Heart left ventricle (tissue), 16 donors: ENCODE data around the gene KCNN3. TPM values are rescaled to one million over a fixed set of nuclear protein-coding genes. Genes with fewer than 3 reads are reported as not detected.
A peak's percentile ranks its signal among the peaks of the same experiment; 100 is the strongest.

Source experiments
- ATAC-seq, 4 donors: fragments of 200-7000 bp; cut with Tn5 transposase; one replicate each; pipeline ENCODE4 v1.9.1; 2020 to 2022; ENCODE audit warnings: moderate library complexity in 4 of 4, mild to moderate bottlenecking in 3 of 4, moderate number of reproducible peaks in 1 of 4
- DNase-seq, 5 donors: peaks; one replicate each; pipeline ENCODE4 v3.0.0-alpha.2; 2020
- H3K27ac ChIP-seq, 12 donors: fragments of 200-600 bp; sonication (generic) in 4 of 12; one replicate each; pipeline versions ENCODE4 v1.5.0 to v1.8.0; 2016 to 2022; ENCODE audit warnings: mild to moderate bottlenecking in 2 of 12
- H3K27me3 ChIP-seq, 9 donors: fragments of 200-600 bp; sonication (generic) in 2 of 9; one replicate each; pipeline versions ENCODE4 v1.5.1 to v1.8.0; 2016 to 2022; ENCODE audit warnings: mild to moderate bottlenecking in 3 of 9
- H3K36me3 ChIP-seq, 9 donors: fragments of 200-600 bp; sonication (generic) in 2 of 9; one replicate each; pipeline versions ENCODE4 v1.5.0 to v1.8.0; 2018 to 2022; ENCODE audit warnings: mild to moderate bottlenecking in 2 of 9
- H3K4me1 ChIP-seq, 12 donors: fragments of 200-600 bp; sonication (generic) in 4 of 12; one replicate each; pipeline versions ENCODE4 v1.5.0 to v1.8.0; 2016 to 2022; ENCODE audit warnings: mild to moderate bottlenecking in 3 of 12
- H3K4me3 ChIP-seq, 12 donors: fragments of 200-600 bp; sonication (generic) in 4 of 12; one replicate each; pipeline versions ENCODE4 v1.5.0 to v1.8.0; 2017 to 2022; ENCODE audit warnings: mild to moderate bottlenecking in 9 of 12, moderate library complexity in 4 of 12
- H3K9me3 ChIP-seq, 12 donors: fragments of 200-600 bp; sonication (generic) in 4 of 12; one replicate each; pipeline versions ENCODE4 v1.5.0 to v1.8.0; 2016 to 2022; ENCODE audit warnings: mild to moderate bottlenecking in 1 of 12
- CTCF ChIP-seq, 12 donors: fragments of 200-600 bp; sonication (generic) in 4 of 12; IDR thresholded peaks; one replicate each; pipeline versions ENCODE4 v1.5.0 to v1.8.0; 2018 to 2022; ENCODE audit warnings: antibody characterized with exemption in 12 of 12, mild to moderate bottlenecking in 5 of 12
- POLR2A ChIP-seq, 2 donors: fragments of 450-650 bp; IDR thresholded peaks; one replicate each; pipeline ENCODE4 v1.6.1; 2017; ENCODE audit warnings: antibody characterized with exemption in 2 of 2, mild to moderate bottlenecking in 2 of 2, moderate library complexity in 2 of 2
- WGBS, 4 donors: extraction: QIAGEN DNeasy Blood & Tissue Kit in 2 of 4; methylation state at CpG; one replicate each; pipeline versions ENCODE4 v1.1.5 to v1.1.7; 2013 to 2018; 5-methylcytosine and 5-hydroxymethylcytosine counted together
- intact Hi-C, 10 donors: fragments of 100-400 bp; cut with DNase I; formaldehyde crosslinking; loops; one replicate each; pipeline versions ENCODE4 v1.11.1 to v1.14.2; 2022
- polyA plus RNA-seq, 2 donors: library from polyadenylated mRNA; stranded (reverse); fragments of 200-250 nt; gene quantifications; one replicate each; pipeline ENCODE4 v1.2.3, GENCODE V29; 2013
- total RNA-seq, 9 donors: library from RNA; depleted of rRNA in 2 of 9; stranded (reverse); fragments of >200 nt in 2 of 9; fragmentation: NEBNext Ultra II Directional in 3 of 9; extraction: Animal tissue kit (Norgen Biotek cat#: 25700) in 3 of 9; gene quantifications; one replicate each; pipeline versions ENCODE4 v1.1.0 to v1.2.4, GENCODE V29; 2016 to 2023
- donor health status: ischemic (EF 13 %, LVEDD 7.1; RV severe dilation, severe dysfunction).
- donor health status: healthy with polysubstance abuse.
- donor health status: DM: no; HTN: yes; CAD: no.
- donor health status: DM: no; HTN: no; CAD: no.
- donor health status: ischemic (EF 25% LVEDD 6.9; RV normal size, moderate dysfunction).
- donor health status: ischemic (EF 25% LVEDD 5.7; RV mildly dilated, moderate dysfunction).
- donor health status: healthy.
- donor health status: DM: yes; HTN: yes; CAD: no.
- donor health status: ischemic (EF 35%, LVEDD 5.7; RV mildly dilated, moderate dysfunction).
- donor health status: nonischemic (EF 11% LVEDD 7.7; RV severe dilation, severe dysfunction).
- donor health status: DM: yes; HTN: yes; CAD: no.
- donor health status: PGD.
- donor health status: ischemic (EF 29% LVEDD 5.4; RV normal size, mild dysfunction).
- donor health status: nonischemic (EF 23%, LVEDD 6.1; RV moderate dilation, normal function).

The KCNN3 gene
- total and polyA plus RNA-seq, 11 donors: 0.42 to 4.6 (median 2.2) TPM

GRCh38 chr1:154730986-154731489, 139.0 kb downstream of the KCNN3 start:
- H3K27ac ChIP-seq: peak overlapping the region; percentile 10 to 90 (median 74)
- peak overlapping the region in 1 of 12 donors; percentile 2 for H3K4me3 ChIP-seq
- peaks cover 0 to 55% (median 37%) of the 10 kb centered on the region in 12 donors for H3K4me1 ChIP-seq
- peaks cover 0 to 4% (median 0%) of the 10 kb centered on the region in 9 donors for H3K36me3 ChIP-seq
- no peaks in the 10 kb centered on the region for H3K27me3 ChIP-seq
- intact Hi-C loops: no loop called here
- no peaks in the 10 kb centered on the region for H3K9me3 ChIP-seq
- DNase-seq: no peak
- ATAC-seq: peak in 3 of 4 donors; percentile 18 to 25 (median 22)
- WGBS, 4 donors: 21 to 34% (median 28%) methylated on average over 8 to 10 of the region's 10 CpGs
- no peak for TF ChIP-seq POLR2A (IDR thresholded peaks at IDR 0.05)
- no peak for TF ChIP-seq CTCF (IDR thresholded peaks at IDR 0.05)

- H3K27me3 ChIP-seq: no peaks in the 10 kb centered on the region
- peak overlapping the region; percentile 10 to 90 (median 74) for H3K27ac ChIP-seq
- WGBS, 4 donors: 46 to 75% (median 60%) methylated on average over 1 of the region's 1 CpG
- H3K9me3 ChIP-seq: no peaks in the 10 kb centered on the region
- ATAC-seq (peak; percentile 37 to 91 (median 56)), DNase-seq (peak in 1 of 5 donors; percentile 62)
- intact Hi-C loops: no loop called here
- peak overlapping the region in 1 of 12 donors; percentile 2 for H3K4me3 ChIP-seq
- peaks cover 0 to 4% (median 0%) of the 10 kb centered on the region in 9 donors for H3K36me3 ChIP-seq
- H3K4me1 ChIP-seq: peaks cover 0 to 58% (median 37%) of the 10 kb centered on the region in 12 donors
- TF ChIP-seq POLR2A (IDR thresholded peaks at IDR 0.05) (no peak), CTCF (IDR thresholded peaks at IDR 0.05) (no peak)
Observed at GRCh38 chr1:154730259-154730658, 139.8 kb downstream of the KCNN3 start.

GRCh38 chr1:154729577-154729976, 140.5 kb downstream of the KCNN3 start:
- peak overlapping the region in 10 of 12 donors; percentile 45 to 90 (median 76) for H3K27ac ChIP-seq

More at GRCh38 chr1:154729577-154729976, 140.5 kb downstream of the KCNN3 start:
- no peak for DNase-seq
- Histone ChIP-seq H3K36me3 (peaks cover 0 to 4% (median 0%) of the 10 kb centered on the region in 9 donors), H3K4me3 (no peak overlapping the region), H3K27me3 (no peaks in the 10 kb centered on the region), H3K4me1 (peaks cover 0 to 58% (median 37%) of the 10 kb centered on the region in 12 donors), H3K9me3 (no peaks in the 10 kb centered on the region)
- no peak for ATAC-seq
- intact Hi-C loops: no loop called here
- TF ChIP-seq POLR2A (IDR thresholded peaks at IDR 0.05) (no peak), CTCF (IDR thresholded peaks at IDR 0.05) (no peak)
- WGBS, 4 donors: 71 to 80% (median 75%) methylated on average over 3 of the region's 3 CpGs
